HCT116 (cell line): ENCODE data around the gene TEKT2. TPM values are rescaled to one million over a fixed set of nuclear protein-coding genes. Genes with fewer than 3 reads are reported as not detected.

Experiments used
- ATAC-seq: fragments of 200-7000 bp; cut with Tn5 transposase; 2 replicates; pipeline ENCODE4 v1.9.1; 2020; ENCODE audit warnings: mild to moderate bottlenecking, moderate library complexity
- BruUV-seq: library from RNA; stranded (reverse); fragments of 400-500 nt; replicated peaks from 2 replicates; lab custom pipeline; 2021; lab: Mats Ljungman, UMichigan
- CTCF ChIA-PET: fragments of 300-600 bp; sonication (Branson Sonifier 250); formaldehyde crosslinking; loops from one replicate; lab custom pipeline; 2021; ENCODE audit warnings: antibody characterized with exemption; lab: Charles Lee
- POLR2A ChIA-PET: fragments of 300-600, 350-600 bp; sonication (Branson Sonifier 250); formaldehyde crosslinking; loops from one replicate; lab custom pipeline; 2021; ENCODE audit warnings: antibody characterized with exemption; lab: Charles Lee
- RAD21 ChIA-PET, 2 experiments: fragments of 300-600 bp; sonication (Branson Sonifier 250); formaldehyde crosslinking; loops; one replicate each; lab custom pipeline; 2023; ENCODE audit warnings: low total read pairs in 2 of 2; ENCODE audit not compliant: uncharacterized antibody in 2 of 2, unreplicated experiment in 2 of 2, low non-redundant PET in 1 of 2; lab: Charles Lee
- DNase-seq: peaks from one replicate; pipeline ENCODE4 v3.0.0-alpha.2; 2010; ENCODE audit warnings: low read depth, low spot score
- H2AFZ ChIP-seq: fragments of 200-600 bp; shearing (Covaris generic), sonication (generic); 2 replicates; pipeline ENCODE4 v1.6.1; 2017; ENCODE audit warnings: low read depth, mixed run types, mixed read lengths, antibody characterized with exemption, low read length; ENCODE audit not compliant: poor library complexity, severe bottlenecking
- H3K27ac ChIP-seq: 2 replicates; pipeline ENCODE4 v1.5.1; 2012; ENCODE audit warnings: low read depth, low read length
- H3K27me3 ChIP-seq: fragments of 200-600 bp; sonication (generic); 2 replicates; pipeline ENCODE4 v1.6.1; 2016; ENCODE audit warnings: mixed run types, low read length, mixed read lengths; ENCODE audit not compliant: insufficient read depth
- H3K36me3 ChIP-seq, 2 experiments: fragments of 200-500 bp in 1 of 2; fragments of 200-600 bp in 1 of 2; sonication (Bioruptor generic) in 1 of 2; sonication (generic) in 1 of 2; 2 replicates each; pipeline versions ENCODE4 v1.5.1 to v1.6.1; 2014 to 2016; ENCODE audit warnings: low read length in 2 of 2, inconsistent platforms in 1 of 2, mixed read lengths in 1 of 2, mixed run types in 1 of 2; ENCODE audit not compliant: insufficient read depth in 2 of 2, control insufficient read depth in 1 of 2
- H3K4me1 ChIP-seq, 2 experiments: fragments of 200-600 bp in 1 of 2; sonication (generic) in 1 of 2; 2 replicates each; pipeline versions ENCODE4 v1.5.1 to v1.6.1; 2012 to 2017; ENCODE audit warnings: low read length in 2 of 2, inconsistent platforms in 1 of 2, mild to moderate bottlenecking in 1 of 2, mixed read lengths in 1 of 2, mixed run types in 1 of 2, moderate library complexity in 1 of 2; ENCODE audit not compliant: insufficient read depth in 2 of 2, control insufficient read depth in 1 of 2
- H3K4me2 ChIP-seq: fragments of 200-600 bp; sonication (generic); 2 replicates; pipeline ENCODE4 v1.6.1; 2017; ENCODE audit warnings: mixed run types, low read length, mixed read lengths
- H3K4me3 ChIP-seq, 2 experiments: fragments of 200-600 bp in 1 of 2; sonication (generic) in 1 of 2; replicated peaks in 1 of 2; 2 replicates each; pipeline ENCODE4 v1.5.1; 2011 to 2016; ENCODE audit warnings: low read length in 2 of 2, control low read depth in 1 of 2, low read depth in 1 of 2, mild to moderate bottlenecking in 1 of 2, mixed read lengths in 1 of 2, mixed run types in 1 of 2
- H3K79me2 ChIP-seq: fragments of 200-600 bp; sonication (generic); 2 replicates; pipeline ENCODE4 v1.6.1; 2017; ENCODE audit warnings: mild to moderate bottlenecking, mixed run types, low read length, moderate library complexity, mixed read lengths; ENCODE audit not compliant: insufficient read depth
- H3K9ac ChIP-seq: fragments of 200-600 bp; sonication (generic); 2 replicates; pipeline ENCODE4 v1.6.1; 2016; ENCODE audit warnings: low read length, mixed read lengths
- H3K9me2 ChIP-seq: fragments of 200-600 bp; sonication (generic), shearing (Covaris generic); 2 replicates; pipeline ENCODE4 v1.6.1; 2017; ENCODE audit warnings: mixed run types, mild to moderate bottlenecking, moderate library complexity; ENCODE audit not compliant: insufficient read depth
- H3K9me3 ChIP-seq, 2 experiments: fragments of 200-500 bp in 1 of 2; fragments of 200-600 bp in 1 of 2; sonication (Bioruptor generic) in 1 of 2; sonication (generic) in 1 of 2; 2 replicates each; pipeline ENCODE4 v1.6.1; 2014 to 2017; ENCODE audit warnings: low read length in 2 of 2, mixed read lengths in 2 of 2, inconsistent platforms in 1 of 2, low read depth in 1 of 2, mild to moderate bottlenecking in 1 of 2, mixed run types in 1 of 2, moderate library complexity in 1 of 2; ENCODE audit not compliant: control insufficient read depth in 1 of 2, insufficient read depth in 1 of 2
- H4K20me1 ChIP-seq: fragments of 200-600 bp; sonication (generic), shearing (Covaris generic); 2 replicates; pipeline ENCODE4 v1.6.1; 2017; ENCODE audit warnings: mixed run types, mild to moderate bottlenecking, moderate library complexity; ENCODE audit not compliant: insufficient read depth
- ATF3 ChIP-seq: IDR thresholded peaks from 2 replicates; pipeline ENCODE4 v1.6.1; 2012
- EZH2 ChIP-seq: fragments of 200-600 bp; sonication (generic); IDR thresholded peaks from 2 replicates; pipeline ENCODE4 v1.6.1; 2017; ENCODE audit warnings: antibody characterized with exemption, mixed run types
- FOSL1 ChIP-seq: IDR thresholded peaks from 2 replicates; pipeline ENCODE4 v1.6.1; 2012; ENCODE audit warnings: low read depth
- MAX ChIP-seq: IDR thresholded peaks from 2 replicates; pipeline ENCODE4 v1.6.1; 2012
- POLR2AphosphoS5 ChIP-seq: IDR thresholded peaks from 2 replicates; pipeline ENCODE4 v1.6.1; 2011; ENCODE audit warnings: mild to moderate bottlenecking, low read depth, low read length, moderate library complexity
- SIN3A ChIP-seq: IDR thresholded peaks from 2 replicates; pipeline ENCODE4 v1.6.1; 2012; ENCODE audit warnings: low read depth
- SRF ChIP-seq: IDR thresholded peaks from 2 replicates; pipeline ENCODE4 v1.6.1; 2012; ENCODE audit warnings: low read depth
- YY1 ChIP-seq: IDR thresholded peaks from 2 replicates; pipeline ENCODE4 v1.6.1; 2011; ENCODE audit warnings: low read length, low read depth, moderate library complexity, mild to moderate bottlenecking; ENCODE audit not compliant: insufficient replicate concordance; ENCODE audit errors: extremely low read depth
- intact Hi-C: fragments of 100-400 bp; cut with micrococcal nuclease; formaldehyde crosslinking; loops from 2 replicates; pipeline ENCODE4 v1.10.0; 2022
- total RNA-seq: library from RNA; stranded (reverse); gene quantifications from one replicate; pipeline ENCODE4 v1.2.1, GENCODE V29; 2021; ENCODE audit not compliant: unreplicated experiment
- TF ChIP-seq, protein P1 (sequence below): IDR thresholded peaks from 2 replicates; pipeline ENCODE4 v1.6.1; 2011; ENCODE audit warnings: mild to moderate bottlenecking, low read length, moderate library complexity; ENCODE audit not compliant: insufficient replicate concordance; ENCODE audit errors: extremely low read depth
- TF ChIP-seq, protein P2 (sequence below): IDR thresholded peaks from 2 replicates; pipeline ENCODE4 v1.6.1; 2012; ENCODE audit warnings: low read depth

The TEKT2 gene
- total RNA-seq, 1 experiment from 2014 or later: not detected

DNA sequence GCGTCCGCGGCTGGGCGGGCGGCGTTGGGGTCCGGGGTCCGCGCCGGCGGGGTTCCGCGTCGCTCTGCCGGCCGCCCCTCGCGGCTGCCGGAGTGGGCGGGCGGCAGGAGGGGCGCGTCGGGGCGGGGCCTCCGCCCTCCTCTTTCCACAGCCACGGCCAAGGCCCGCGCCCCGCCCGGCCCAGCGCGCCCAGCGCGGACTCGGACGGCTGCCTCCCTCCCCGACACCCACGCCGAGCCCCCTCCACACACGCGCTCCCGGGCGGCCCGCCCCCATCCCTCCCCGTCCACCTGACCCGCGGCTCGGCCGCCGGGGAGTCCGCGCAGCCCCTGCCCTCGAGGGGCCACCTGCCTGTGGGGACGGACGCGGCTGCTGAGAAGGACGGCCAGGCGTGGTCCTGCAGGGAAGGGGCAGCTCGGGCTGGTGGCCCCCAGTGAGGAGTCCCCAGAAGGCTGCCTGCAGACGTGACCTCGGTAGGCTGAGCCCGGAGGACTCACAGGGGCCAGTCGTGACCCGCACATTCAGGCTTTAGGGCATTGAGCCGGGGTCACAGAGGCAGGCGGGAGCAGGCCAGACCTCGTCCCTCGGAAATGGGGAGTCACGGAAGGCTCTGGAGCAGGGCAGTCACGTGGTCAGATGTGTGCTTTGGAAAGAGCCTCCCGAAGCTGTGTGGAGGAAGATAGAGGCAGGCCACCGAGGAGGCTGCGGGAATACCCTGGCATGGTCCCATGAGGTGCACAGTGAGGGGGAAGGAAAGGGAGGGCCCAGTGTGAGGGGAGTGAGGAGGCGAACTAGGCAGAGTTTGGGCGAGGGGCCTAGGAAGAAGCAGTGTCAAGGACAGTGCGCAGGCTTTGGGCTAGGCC lies 41.5 kb downstream of the TEKT2 start, which contains the start of gene COL8A2:
TSS of gene COL8A2 (minus strand) at position 94 of the 863 bp plus-strand sequence. CDS start 24,980 bp downstream, outside the sequence.
- Histone ChIP-seq H3K27me3 (no peaks in the 10 kb centered on the region), H3K9me3 (no peaks in the 10 kb centered on the region), H2AFZ (no peak within 1 kb of the TSS), H3K4me2 (no peak within 1 kb of the TSS), H3K4me3 (no peak within 1 kb of the TSS), H3K9me2 (no peaks in the 10 kb centered on the region), H3K4me1 (no peaks in the 10 kb centered on the region), H3K36me3 (no peaks in the 10 kb centered on the region), H3K79me2 (no peaks in the 10 kb centered on the region), H4K20me1 (no peaks in the 10 kb centered on the region), H3K27ac (no peak within 1 kb of the TSS), H3K9ac (no peak within 1 kb of the TSS)
- RAD21 ChIA-PET: no interaction called here
- POLR2A ChIA-PET: no interaction called here
- CTCF ChIA-PET: no interaction called here
- no peak for TF ChIP-seq SRF
- no peak for TF ChIP-seq FOSL1
- no peak for TF ChIP-seq POLR2AphosphoS5
- TF ChIP-seq YY1: no peak
- TF ChIP-seq EZH2: no peak
- no peak for TF ChIP-seq ATF3
- TF ChIP-seq, protein P1, sequence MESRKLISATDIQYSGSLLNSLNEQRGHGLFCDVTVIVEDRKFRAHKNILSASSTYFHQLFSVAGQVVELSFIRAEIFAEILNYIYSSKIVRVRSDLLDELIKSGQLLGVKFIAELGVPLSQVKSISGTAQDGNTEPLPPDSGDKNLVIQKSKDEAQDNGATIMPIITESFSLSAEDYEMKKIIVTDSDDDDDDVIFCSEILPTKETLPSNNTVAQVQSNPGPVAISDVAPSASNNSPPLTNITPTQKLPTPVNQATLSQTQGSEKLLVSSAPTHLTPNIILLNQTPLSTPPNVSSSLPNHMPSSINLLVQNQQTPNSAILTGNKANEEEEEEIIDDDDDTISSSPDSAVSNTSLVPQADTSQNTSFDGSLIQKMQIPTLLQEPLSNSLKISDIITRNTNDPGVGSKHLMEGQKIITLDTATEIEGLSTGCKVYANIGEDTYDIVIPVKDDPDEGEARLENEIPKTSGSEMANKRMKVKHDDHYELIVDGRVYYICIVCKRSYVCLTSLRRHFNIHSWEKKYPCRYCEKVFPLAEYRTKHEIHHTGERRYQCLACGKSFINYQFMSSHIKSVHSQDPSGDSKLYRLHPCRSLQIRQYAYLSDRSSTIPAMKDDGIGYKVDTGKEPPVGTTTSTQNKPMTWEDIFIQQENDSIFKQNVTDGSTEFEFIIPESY: no peak
- TF ChIP-seq, protein P2, sequence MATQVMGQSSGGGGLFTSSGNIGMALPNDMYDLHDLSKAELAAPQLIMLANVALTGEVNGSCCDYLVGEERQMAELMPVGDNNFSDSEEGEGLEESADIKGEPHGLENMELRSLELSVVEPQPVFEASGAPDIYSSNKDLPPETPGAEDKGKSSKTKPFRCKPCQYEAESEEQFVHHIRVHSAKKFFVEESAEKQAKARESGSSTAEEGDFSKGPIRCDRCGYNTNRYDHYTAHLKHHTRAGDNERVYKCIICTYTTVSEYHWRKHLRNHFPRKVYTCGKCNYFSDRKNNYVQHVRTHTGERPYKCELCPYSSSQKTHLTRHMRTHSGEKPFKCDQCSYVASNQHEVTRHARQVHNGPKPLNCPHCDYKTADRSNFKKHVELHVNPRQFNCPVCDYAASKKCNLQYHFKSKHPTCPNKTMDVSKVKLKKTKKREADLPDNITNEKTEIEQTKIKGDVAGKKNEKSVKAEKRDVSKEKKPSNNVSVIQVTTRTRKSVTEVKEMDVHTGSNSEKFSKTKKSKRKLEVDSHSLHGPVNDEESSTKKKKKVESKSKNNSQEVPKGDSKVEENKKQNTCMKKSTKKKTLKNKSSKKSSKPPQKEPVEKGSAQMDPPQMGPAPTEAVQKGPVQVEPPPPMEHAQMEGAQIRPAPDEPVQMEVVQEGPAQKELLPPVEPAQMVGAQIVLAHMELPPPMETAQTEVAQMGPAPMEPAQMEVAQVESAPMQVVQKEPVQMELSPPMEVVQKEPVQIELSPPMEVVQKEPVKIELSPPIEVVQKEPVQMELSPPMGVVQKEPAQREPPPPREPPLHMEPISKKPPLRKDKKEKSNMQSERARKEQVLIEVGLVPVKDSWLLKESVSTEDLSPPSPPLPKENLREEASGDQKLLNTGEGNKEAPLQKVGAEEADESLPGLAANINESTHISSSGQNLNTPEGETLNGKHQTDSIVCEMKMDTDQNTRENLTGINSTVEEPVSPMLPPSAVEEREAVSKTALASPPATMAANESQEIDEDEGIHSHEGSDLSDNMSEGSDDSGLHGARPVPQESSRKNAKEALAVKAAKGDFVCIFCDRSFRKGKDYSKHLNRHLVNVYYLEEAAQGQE: no peak
- TF ChIP-seq SIN3A: no peak
- TF ChIP-seq MAX: no peak
- no TSS peak for BruUV-seq
- ATAC-seq (no peak), DNase-seq (no peak)
- intact Hi-C loops: no loop called here
